Measurements from ENCODE around the gene TNNC1.

GRCh38 chr3:52470920-52471319 is 17.1 kb upstream of the TNNC1 start:
- TF ChIP-seq CTCF (conservative IDR thresholded peaks at IDR 0.05; ENCODE audit: low read length) (no peak), EZH2phosphoT487 (IDR thresholded peaks at IDR 0.05; ENCODE audit: borderline replicate concordance, low read depth, low read length) (no peak)
